Erythroblast (primary cell): Measurements from ENCODE around the gene TMEM140.
A peak's percentile ranks its signal among the peaks of the same experiment; 100 is the strongest.

Experiments used
- DNase-seq, 2 experiments: peaks; one replicate each; lab custom pipeline; 2025; lab: John Stamatoyannopoulos, UW
- GATA1 ChIP-seq: IDR thresholded peaks from 2 replicates; pipeline ENCODE4 v1.6.1; 2011; ENCODE audit warnings: low read depth, mild to moderate bottlenecking, control low read depth, low read length, moderate library complexity
- POLR2A ChIP-seq: IDR thresholded peaks from 2 replicates; pipeline ENCODE4 v1.6.1; 2011; ENCODE audit warnings: mild to moderate bottlenecking, low read length

TMEM140 gene

DNA sequence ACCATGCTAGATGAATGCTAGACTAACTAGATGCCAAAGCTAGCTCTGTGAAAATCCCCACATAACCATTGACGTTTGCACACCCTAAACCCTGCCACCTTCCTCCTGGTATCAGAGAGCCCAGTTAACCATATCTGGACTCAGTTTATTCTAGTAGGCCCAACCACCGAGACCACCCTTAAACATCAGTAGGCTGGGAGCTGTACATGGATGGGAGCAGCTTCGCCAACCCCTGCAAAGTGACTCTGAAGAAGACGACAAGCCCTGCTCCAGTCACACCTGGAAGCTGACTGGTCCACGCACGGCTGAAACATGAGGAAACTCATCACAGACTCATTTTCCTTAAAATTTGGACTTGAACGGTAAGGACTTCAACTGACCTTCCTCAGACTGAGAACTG is 27.1 kb downstream of the TMEM140 start:
- no peak for DNase-seq
- TF ChIP-seq GATA1 (no peak), POLR2A (no peak)

DNA sequence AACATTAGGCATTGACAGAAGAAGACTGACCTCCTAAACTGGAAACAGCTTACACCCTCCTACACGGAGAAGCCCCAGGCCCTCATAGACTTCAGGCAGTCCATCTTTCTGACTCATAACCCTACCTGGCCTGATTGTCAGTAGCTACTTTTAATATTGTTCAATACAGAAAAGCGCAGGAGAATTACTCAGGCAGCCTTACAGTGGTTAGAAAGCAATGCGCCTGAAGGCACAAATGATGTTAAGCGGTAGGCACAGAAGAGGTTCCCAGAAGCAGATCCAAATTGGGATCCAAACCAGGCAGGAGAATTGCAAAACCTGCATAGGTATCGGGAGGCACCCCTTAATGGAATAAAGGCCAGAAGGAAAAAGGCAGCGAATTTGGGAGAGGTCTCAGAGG is 28.1 kb downstream of the TMEM140 start:
- DNase-seq = no peak
- TF ChIP-seq POLR2A = no peak
- TF ChIP-seq GATA1 = no peak

DNA sequence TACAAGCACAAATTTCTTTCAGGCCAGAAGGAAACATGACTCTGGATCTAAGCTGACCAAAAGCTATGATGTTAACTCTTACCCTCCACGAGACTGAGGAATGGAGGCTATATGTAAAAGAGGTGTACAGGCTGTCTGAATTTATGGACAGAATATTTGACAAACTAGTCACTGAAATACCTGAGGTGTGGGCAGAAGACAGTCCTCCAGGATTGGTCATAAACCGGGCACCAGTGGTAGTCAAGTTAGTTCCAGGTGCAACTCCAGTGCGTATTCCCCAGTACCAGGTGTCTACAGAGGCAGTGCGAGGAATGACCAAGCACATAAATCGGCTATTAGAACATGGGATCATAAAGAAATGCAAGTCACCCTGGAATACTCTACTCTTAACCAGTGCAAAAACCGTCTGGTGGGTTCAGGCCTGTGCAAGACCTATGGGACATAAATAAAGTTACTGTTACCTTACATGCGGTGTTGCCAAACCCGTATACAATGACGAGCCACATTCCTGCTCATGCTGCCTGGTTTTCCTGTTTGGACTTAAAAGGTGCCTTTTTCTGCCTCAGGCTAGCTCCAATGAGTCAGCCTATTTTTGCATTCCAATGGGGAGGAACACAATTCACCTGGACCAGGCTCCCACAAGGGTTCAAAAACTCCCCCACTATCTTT is 29.3 kb downstream of the TMEM140 start:
- TF ChIP-seq POLR2A (no peak), GATA1 (no peak)
- DNase-seq = no peak

DNA sequence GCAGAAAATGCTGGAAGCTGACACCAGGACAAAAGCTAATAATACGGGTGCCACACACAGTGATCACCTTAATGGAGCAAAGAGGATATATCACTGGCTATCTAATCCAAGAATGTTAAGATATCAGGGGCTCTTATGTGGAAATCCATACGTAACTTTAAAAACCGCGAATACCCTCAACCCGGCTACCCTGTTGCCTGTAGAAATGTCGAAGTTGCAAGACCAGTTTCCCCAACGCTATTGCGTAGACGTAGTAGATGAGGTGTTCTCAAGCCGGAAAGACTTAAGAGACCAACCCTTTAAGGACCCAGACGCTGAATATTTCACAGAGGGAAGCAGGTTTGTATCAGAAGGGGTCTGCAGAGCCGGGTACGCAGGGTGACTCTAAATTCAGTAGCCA is 30.5 kb downstream of the TMEM140 start:
- TF ChIP-seq POLR2A = no peak
- TF ChIP-seq GATA1 = no peak
- no peak for DNase-seq

DNA sequence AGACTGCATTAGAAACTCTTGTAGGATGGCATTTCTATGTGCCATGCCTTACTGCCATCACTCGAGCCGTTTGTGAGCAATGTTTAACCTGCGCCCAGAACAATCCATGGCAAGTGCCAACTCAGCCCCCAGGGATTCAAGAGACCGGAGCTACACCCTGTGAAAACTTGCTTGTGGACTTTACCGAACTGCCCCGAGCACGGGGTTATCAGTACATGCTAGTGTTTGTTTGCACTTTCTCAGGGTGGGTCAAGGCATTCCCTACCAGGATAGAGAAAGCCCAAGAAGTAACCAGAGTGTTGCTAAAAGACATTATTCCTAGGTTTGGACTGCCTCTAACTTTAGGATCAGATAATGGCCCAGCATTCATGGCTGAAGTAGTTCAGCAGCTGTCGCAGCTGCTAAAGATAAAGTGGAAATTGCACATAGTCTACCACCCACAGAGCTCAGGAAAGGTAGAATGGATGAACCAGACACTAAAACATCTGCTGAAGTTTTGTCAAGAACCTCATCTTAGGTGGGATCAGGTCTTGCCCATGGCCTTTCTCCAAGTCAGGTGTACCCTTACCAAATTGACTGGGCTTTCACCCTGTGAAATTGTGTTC is 31.6 kb downstream of the TMEM140 start:
- DNase-seq = no peak
- TF ChIP-seq GATA1 (no peak), POLR2A (no peak)

DNA sequence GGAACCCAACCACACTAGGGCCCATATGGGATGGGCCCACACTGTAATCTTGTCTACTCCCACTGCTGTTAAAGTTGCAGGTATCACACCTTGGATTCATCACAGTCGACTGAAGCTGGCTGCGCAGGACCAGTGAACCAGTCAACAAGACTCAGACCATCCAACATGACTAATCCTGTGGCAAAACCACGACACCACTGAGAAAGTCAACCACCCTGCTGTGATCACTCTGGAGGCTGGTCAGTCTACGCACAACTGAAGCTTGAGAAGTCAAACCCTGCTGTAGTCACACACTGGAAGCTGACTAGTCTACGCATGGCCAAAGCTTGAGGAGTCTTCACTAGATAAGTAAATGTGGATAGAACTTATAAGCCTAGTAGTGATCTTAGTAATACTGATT is 32.2 kb downstream of the TMEM140 start:
- DNase-seq = no peak
- TF ChIP-seq POLR2A (no peak), GATA1 (no peak)

DNA sequence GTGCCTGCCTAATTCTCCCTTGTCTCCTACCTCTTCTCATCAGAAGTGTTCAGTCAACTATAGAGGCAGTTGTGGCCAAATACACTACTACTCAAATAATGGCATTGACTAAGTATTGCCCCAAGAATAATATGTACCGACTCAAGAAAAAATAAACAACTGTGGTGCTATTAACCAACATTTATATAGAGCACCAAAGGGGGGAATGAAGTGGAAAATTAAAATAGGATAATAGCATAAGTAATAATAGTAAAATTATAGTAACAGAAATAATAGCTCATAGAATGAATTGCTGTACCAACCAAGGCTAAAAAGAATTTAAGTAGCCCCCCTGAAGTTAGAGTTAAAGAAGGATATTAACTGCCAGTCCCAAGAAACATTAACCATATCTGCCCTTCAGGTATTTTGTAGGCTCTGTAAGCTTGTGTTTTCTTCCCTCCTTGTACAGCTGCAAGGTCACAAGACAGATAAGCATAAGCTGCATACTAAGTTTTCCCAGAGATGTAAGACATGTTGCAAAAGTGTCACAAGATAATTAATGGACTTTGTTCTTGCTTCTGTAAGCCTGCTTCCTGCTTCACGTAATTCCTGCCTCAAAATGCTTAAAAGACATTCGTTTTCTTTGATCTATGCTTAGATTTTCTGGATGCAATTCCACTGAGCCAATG is 33.5 kb downstream of the TMEM140 start:
- TF ChIP-seq POLR2A = no peak
- TF ChIP-seq GATA1 = no peak
- DNase-seq = peak in 1 of 2 experiments; percentile 43

DNA sequence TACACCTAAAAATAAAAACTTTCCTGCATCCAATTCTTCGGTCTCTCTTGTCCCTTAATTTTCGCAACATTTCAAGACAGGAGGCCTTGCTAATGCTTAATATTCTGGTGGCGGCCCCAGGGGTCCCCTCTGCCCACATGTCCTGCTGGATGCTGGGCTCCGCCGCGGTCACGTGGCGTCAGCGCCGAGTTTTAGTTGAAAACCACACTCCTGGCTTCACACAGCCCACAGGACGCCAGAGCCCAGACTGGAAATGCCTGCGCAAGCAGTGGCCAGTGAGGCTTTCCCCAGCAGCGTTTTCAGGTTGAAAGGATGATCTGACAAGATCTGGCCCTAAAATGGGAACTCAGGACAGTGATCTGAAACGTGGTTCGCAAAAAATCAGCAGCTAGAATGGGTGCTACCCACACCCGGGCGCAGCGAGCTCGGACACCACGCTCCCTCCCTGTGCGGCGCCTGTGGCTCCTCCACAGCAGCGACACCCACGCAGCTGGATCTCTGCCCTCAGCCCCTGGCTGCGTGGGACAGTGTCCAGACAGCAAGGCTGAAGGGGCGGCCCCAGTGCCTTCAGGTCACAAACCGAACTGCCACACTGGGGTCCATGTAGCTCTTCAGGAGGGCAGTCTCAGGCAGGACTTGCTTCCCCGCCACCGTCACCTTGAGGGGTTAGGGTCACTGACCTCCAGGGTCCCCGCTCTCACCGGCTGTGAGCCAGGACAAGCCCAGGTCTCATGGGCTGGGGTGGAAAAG is 34.2 kb downstream of the TMEM140 start:
- no peak for DNase-seq
- no peak for TF ChIP-seq POLR2A
- TF ChIP-seq GATA1 = no peak

DNA sequence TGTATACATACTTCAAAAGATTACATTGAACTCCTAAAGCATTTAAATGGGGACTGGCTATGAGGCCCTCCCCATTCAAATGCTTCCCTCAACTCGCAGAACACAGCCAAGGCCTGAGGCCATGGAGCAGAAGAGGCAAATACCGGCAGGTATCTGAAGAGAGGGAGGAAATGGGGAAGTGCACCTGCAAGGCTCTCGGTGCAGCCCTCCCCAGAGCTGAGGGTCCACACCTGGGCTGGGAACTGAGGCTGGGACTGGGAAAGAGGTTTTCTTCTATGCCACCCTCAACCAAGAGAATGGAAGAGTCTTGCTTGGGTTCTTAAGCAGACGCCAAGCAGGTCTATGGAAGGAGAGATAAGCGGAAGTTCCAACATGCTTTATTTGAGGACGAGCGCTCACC is 35.6 kb downstream of the TMEM140 start:
- DNase-seq = no peak
- no peak for TF ChIP-seq POLR2A
- TF ChIP-seq GATA1 = no peak

DNA sequence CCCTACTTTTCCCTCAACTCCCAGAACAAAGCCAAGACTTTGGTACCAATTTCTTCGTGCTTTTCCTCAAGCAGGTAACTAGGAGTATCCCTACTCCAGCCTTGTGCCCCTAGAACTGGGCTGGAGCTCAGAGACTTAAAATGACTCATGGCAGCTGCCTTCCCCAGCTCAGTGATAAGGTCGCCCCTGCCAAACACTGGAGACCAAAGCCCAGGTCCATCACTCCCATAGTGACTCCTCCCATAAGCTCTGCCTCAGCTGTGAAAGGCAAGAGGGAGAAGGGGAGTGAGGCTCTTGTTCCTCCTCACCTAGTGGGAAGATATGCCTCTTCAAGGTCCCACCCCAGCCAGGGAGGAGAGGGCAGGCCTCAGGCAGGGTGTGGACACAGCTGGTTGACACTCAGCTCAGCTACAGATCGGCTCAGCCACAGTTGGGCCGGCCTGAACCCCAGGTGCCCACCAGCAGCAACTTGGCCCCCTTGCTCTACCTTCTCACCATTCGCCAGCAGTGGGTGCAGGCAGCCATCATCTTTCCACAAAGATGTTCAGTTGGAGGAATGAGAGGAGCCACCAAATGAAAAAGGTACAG is 36.5 kb downstream of the TMEM140 start:
- TF ChIP-seq GATA1 (no peak), POLR2A (no peak)
- peak in 1 of 2 experiments; percentile 29 for DNase-seq

DNA sequence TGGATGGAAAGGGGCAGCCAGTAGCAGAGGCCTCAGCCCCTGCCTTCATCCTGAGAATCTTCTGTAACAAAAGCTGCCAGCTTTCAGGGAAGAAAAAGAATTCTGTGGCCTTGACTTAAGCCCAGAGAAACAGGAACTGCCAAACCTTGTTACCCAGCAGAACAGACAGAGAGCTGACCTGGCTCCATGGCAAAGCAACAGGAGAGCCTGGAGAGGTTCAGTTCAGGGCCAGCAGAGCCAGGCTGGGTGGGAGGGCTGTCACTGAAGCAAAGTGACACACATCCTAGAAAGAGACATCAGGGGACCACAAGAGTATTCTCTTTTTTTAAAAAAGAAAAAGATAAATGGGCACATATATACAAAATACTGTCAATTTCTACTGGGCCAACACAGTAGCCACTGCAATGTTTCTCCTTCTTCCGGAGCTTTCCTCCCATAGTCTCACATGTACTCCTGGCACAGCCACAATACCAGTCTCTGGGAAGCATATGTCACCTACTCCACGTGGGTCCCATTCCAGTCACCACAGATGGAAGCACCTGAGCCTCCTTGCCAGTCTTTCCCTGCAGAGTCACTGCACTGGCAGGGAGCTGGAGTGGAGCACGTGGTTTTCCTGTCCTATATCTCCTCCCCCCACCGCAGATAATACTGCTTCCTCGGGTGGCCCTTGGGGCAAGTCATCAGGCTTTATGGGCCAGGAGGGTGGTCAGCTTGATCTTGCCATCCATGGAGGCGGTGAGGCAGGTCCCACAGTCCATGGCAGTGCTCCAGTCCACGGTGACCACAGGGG is 37.8 kb downstream of the TMEM140 start:
- TF ChIP-seq GATA1 (no peak), POLR2A (no peak)
- no peak for DNase-seq

DNA sequence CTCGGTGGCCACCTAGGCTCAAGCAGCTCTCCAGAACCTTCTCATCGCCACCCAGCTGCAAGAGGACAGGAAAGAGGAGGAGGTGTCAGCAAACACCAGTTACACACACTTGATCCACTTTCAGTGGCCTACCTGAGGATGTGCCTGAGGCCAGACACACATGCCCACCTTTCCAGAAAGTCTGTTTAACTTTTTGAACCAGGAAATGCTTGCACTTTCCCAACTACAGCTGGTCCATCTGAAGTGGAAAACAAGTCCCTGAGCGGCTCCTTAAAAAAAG is 38.3 kb downstream of the TMEM140 start:
- DNase-seq = no peak
- TF ChIP-seq POLR2A (no peak), GATA1 (no peak)

DNA sequence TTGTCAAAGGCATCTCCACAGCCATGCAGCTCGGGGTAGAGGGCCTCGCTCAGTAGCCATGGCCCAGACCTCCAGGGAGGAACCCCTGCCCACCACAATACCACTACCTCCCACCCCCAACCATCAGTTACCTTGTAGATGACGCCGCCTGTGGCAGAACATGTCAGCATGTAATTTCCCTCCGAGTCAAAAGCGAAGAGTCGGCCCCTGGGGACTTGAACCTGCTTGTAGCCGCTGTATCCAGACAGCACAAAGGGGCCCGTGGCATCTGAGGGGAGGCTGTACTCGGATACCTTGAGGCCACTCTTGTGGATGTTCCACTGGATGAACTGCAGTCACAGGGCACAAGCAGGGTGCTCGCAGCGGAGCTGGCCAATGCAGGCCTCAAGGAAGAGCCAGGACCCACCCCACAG is 39.0 kb downstream of the TMEM140 start:
- TF ChIP-seq POLR2A (no peak), GATA1 (no peak)
- no peak for DNase-seq

DNA sequence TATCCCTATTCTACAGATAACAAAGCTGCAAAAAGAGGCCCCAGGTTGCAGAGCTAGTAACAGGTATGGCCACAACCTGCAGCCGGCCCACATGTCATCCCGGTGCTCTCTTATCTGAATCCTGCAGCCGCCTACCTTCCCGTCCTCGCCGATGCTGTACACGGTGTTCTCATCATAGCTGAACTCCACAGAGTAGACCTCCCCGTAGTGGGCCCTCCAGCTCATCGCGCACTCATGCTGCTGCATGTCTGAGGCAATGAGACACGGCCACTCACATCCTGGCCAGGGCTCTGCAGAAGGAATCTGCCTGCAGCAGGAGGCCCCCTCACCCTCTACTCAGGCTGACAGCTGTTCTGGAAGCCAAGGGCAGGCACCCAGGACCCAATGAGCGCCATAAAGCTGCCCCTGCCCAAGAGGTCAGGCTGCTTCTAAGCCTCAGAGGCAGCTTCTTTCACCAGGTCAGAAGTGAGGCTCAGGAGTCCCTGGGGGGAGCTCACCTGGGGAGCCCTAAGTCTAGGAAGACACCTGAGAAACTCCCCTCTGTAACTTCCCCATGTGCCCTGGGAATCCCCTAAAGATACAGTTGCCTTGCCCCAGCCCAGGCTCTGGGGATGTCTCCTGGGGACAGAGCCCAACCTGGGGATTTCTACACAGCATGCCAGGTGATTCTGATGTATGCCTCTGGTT is 40.6 kb downstream of the TMEM140 start:
- no peak for DNase-seq
- TF ChIP-seq POLR2A (no peak), GATA1 (no peak)
